ENCODE measurements around the gene XYLB. TPM values are rescaled to one million over a fixed set of nuclear protein-coding genes. Genes with fewer than 3 reads are reported as not detected.

Gene XYLB
- total RNA-seq, 1 experiment from 2014 or later, result 3.3 TPM

DNA sequence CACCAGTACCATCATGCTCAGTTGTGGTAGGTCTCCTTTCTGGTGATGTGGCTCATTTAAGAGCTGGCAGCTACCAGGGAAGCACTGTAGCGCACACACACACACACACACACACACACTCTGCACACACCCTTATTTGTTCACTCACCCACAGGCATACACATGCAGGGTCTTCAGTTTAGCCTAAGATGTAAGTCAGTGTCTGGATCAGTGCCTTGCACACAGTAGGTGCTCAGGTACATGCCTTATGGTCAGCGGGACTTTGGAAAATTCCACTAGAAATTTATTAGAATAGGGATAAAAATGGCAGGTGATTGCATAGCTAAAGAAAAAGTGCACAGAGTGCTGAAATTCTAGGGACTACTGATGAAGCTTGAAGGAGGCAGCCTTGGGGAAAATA, 23.6 kb downstream of the XYLB start:
- no peak for TF ChIP-seq ZBTB21 (CRISPR knock-in tag; IDR thresholded peaks at IDR 0.05; ENCODE audit: borderline replicate concordance)
- TF ChIP-seq, protein P1, sequence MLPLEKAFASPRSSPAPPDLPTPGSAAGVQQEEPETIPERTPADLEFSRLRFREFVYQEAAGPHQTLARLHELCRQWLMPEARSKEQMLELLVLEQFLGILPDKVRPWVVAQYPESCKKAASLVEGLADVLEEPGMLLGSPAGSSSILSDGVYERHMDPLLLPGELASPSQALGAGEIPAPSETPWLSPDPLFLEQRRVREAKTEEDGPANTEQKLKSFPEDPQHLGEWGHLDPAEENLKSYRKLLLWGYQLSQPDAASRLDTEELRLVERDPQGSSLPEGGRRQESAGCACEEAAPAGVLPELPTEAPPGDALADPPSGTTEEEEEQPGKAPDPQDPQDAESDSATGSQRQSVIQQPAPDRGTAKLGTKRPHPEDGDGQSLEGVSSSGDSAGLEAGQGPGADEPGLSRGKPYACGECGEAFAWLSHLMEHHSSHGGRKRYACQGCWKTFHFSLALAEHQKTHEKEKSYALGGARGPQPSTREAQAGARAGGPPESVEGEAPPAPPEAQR (CRISPR knock-in tag; IDR thresholded peaks at IDR 0.05), result no peak
- TF ChIP-seq, protein P2, sequence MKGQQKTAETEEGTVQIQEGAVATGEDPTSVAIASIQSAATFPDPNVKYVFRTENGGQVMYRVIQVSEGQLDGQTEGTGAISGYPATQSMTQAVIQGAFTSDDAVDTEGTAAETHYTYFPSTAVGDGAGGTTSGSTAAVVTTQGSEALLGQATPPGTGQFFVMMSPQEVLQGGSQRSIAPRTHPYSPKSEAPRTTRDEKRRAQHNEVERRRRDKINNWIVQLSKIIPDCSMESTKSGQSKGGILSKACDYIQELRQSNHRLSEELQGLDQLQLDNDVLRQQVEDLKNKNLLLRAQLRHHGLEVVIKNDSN (CRISPR knock-in tag; IDR thresholded peaks at IDR 0.05), result no peak
- TF ChIP-seq, protein P3, sequence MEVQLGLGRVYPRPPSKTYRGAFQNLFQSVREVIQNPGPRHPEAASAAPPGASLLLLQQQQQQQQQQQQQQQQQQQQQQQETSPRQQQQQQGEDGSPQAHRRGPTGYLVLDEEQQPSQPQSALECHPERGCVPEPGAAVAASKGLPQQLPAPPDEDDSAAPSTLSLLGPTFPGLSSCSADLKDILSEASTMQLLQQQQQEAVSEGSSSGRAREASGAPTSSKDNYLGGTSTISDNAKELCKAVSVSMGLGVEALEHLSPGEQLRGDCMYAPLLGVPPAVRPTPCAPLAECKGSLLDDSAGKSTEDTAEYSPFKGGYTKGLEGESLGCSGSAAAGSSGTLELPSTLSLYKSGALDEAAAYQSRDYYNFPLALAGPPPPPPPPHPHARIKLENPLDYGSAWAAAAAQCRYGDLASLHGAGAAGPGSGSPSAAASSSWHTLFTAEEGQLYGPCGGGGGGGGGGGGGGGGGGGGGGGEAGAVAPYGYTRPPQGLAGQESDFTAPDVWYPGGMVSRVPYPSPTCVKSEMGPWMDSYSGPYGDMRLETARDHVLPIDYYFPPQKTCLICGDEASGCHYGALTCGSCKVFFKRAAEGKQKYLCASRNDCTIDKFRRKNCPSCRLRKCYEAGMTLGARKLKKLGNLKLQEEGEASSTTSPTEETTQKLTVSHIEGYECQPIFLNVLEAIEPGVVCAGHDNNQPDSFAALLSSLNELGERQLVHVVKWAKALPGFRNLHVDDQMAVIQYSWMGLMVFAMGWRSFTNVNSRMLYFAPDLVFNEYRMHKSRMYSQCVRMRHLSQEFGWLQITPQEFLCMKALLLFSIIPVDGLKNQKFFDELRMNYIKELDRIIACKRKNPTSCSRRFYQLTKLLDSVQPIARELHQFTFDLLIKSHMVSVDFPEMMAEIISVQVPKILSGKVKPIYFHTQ (CRISPR knock-in tag; IDR thresholded peaks at IDR 0.05), result no peak
- TF ChIP-seq, protein P4, sequence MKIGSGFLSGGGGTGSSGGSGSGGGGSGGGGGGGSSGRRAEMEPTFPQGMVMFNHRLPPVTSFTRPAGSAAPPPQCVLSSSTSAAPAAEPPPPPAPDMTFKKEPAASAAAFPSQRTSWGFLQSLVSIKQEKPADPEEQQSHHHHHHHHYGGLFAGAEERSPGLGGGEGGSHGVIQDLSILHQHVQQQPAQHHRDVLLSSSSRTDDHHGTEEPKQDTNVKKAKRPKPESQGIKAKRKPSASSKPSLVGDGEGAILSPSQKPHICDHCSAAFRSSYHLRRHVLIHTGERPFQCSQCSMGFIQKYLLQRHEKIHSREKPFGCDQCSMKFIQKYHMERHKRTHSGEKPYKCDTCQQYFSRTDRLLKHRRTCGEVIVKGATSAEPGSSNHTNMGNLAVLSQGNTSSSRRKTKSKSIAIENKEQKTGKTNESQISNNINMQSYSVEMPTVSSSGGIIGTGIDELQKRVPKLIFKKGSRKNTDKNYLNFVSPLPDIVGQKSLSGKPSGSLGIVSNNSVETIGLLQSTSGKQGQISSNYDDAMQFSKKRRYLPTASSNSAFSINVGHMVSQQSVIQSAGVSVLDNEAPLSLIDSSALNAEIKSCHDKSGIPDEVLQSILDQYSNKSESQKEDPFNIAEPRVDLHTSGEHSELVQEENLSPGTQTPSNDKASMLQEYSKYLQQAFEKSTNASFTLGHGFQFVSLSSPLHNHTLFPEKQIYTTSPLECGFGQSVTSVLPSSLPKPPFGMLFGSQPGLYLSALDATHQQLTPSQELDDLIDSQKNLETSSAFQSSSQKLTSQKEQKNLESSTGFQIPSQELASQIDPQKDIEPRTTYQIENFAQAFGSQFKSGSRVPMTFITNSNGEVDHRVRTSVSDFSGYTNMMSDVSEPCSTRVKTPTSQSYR (CRISPR knock-in tag; IDR thresholded peaks at IDR 0.05), result no peak
- H3K9me3 Mint-ChIP-seq, result peaks cover 11% of the 10 kb centered on the region
- H3K4me1 Mint-ChIP-seq, result no peaks in the 10 kb centered on the region
- DNase-seq (ENCODE audit: low spot score) (no peak), ATAC-seq (no peak)
- ChIA-PET POLR2A (no interaction called here), CTCF (no interaction called here)
- H3K27ac Mint-ChIP-seq, result no peak overlapping the region
- peaks cover 36% of the 10 kb centered on the region for H3K36me3 Mint-ChIP-seq
- H3K4me3 Mint-ChIP-seq, result no peak overlapping the region
- H3K27me3 Mint-ChIP-seq (ENCODE audit: low read depth), result no peaks in the 10 kb centered on the region

- Mint-ChIP-seq H3K4me3 (no peak overlapping the region), H3K27ac (no peak overlapping the region), H3K36me3 (peaks cover 36% of the 10 kb centered on the region), H3K9me3 (peaks cover 11% of the 10 kb centered on the region), H3K27me3 (ENCODE audit: low read depth) (no peaks in the 10 kb centered on the region), H3K4me1 (no peaks in the 10 kb centered on the region)
- POLR2A ChIA-PET, result no interaction called here
- DNase-seq (ENCODE audit: low spot score), result no peak
- ATAC-seq, result no peak
- CTCF ChIA-PET, result no interaction called here
- TF ChIP-seq RELA (CRISPR knock-in tag; IDR thresholded peaks at IDR 0.05; ENCODE audit: borderline replicate concordance) (no peak), NR3C1 (CRISPR knock-in tag; conservative IDR thresholded peaks at IDR 0.05; ENCODE audit: low read depth) (no peak)
- TF ChIP-seq, protein P4 (CRISPR knock-in tag; IDR thresholded peaks at IDR 0.05), result no peak
Measured at GRCh38 chr3:38370861-38371260, 24.3 kb downstream of the XYLB start.

DNA sequence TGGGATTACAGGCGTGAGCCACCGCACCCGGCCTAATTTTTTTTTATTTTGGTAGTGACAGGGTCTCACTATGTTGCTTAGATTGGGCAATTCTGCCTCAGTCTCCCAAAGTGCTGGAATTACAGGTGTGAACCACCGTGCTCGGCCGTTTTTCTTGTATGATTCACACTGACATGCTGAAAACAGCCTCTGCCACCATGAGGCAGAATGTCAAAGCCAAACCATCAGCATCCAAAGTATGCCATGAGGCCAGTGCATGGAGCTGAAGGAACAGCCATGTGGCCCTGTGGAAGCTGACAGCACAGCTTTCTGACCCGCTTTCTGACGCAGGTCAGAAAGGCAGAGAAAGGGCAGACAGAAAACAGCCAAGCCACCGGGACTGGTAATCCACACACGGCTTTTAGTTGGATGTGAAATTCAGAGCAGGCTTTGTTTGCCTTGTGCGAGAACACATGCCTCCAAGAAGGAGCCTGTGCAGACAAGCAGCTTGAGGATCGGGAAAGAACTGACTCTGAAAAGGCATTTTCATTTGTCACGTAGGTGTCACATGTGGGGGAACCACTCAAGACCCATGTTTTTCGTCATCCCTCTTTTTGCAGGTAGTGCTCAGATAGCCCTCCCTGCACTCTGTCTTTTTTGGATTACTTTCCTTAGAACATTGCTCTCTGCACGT, 25.1 kb downstream of the XYLB start:
- DNase-seq (ENCODE audit: low spot score) (no peak), ATAC-seq (no peak)
- TF ChIP-seq ZNF232 (CRISPR knock-in tag; IDR thresholded peaks at IDR 0.05) (no peak), FOXJ3 (CRISPR knock-in tag; IDR thresholded peaks at IDR 0.05; ENCODE audit: borderline replicate concordance) (no peak), GTF2I (CRISPR knock-in tag; conservative IDR thresholded peaks at IDR 0.05) (no peak), ZNF423 (CRISPR knock-in tag; IDR thresholded peaks at IDR 0.05) (no peak), CTCF (IDR thresholded peaks at IDR 0.05) (no peak), RORB (CRISPR knock-in tag; IDR thresholded peaks at IDR 0.05) (no peak), SP1 (CRISPR knock-in tag; conservative IDR thresholded peaks at IDR 0.05) (no peak), ZNF512 (CRISPR knock-in tag; IDR thresholded peaks at IDR 0.05; ENCODE audit: borderline replicate concordance) (no peak)
- TF ChIP-seq, protein P5, sequence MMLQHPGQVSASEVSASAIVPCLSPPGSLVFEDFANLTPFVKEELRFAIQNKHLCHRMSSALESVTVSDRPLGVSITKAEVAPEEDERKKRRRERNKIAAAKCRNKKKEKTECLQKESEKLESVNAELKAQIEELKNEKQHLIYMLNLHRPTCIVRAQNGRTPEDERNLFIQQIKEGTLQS (CRISPR knock-in tag; conservative IDR thresholded peaks at IDR 0.05), result no peak
- H3K27ac Mint-ChIP-seq, result no peak overlapping the region
- H3K4me1 Mint-ChIP-seq, result no peaks in the 10 kb centered on the region
- CTCF ChIA-PET, result no interaction called here
- POLR2A ChIA-PET, result no interaction called here
- peaks cover 11% of the 10 kb centered on the region for H3K9me3 Mint-ChIP-seq
- no peak overlapping the region for H3K4me3 Mint-ChIP-seq
- peaks cover 36% of the 10 kb centered on the region for H3K36me3 Mint-ChIP-seq
- no peaks in the 10 kb centered on the region for H3K27me3 Mint-ChIP-seq (ENCODE audit: low read depth)
